Heart right ventricle (tissue), 16 donors: ENCODE results near the gene NR2F6. TPM values are rescaled to one million over a fixed set of nuclear protein-coding genes. Genes with fewer than 3 reads are reported as not detected.
A peak's percentile ranks its signal among the peaks of the same experiment; 100 is the strongest.

Source experiments
- ATAC-seq, 8 donors: fragments of 200-7000 bp; cut with Tn5 transposase; one replicate each; pipeline ENCODE4 v1.9.1; 2020; ENCODE audit warnings: mild to moderate bottlenecking in 8 of 8, moderate library complexity in 8 of 8, moderate number of reproducible peaks in 1 of 8
- DNase-seq, 2 donors: peaks; one replicate each; pipeline ENCODE4 v3.0.0-alpha.2; 2020
- H3K27ac ChIP-seq, 10 donors: fragments of 200-600 bp; sonication (generic) in 2 of 10; one replicate each; pipeline versions ENCODE4 v1.5.0 to v1.8.0; 2020 to 2022; ENCODE audit warnings: mild to moderate bottlenecking in 3 of 10
- H3K27me3 ChIP-seq, 7 donors: fragments of 200-600 bp; one replicate each; pipeline ENCODE4 v1.8.0; 2021 to 2022; ENCODE audit warnings: mild to moderate bottlenecking in 2 of 7
- H3K36me3 ChIP-seq, 9 donors: fragments of 200-600 bp; sonication (generic) in 1 of 9; one replicate each; pipeline versions ENCODE4 v1.5.0 to v1.8.0; 2020 to 2022; ENCODE audit warnings: mild to moderate bottlenecking in 2 of 9
- H3K4me1 ChIP-seq, 9 donors: fragments of 200-600 bp; sonication (generic) in 1 of 9; one replicate each; pipeline versions ENCODE4 v1.5.0 to v1.8.0; 2020 to 2022; ENCODE audit warnings: mild to moderate bottlenecking in 4 of 9
- H3K4me3 ChIP-seq, 10 donors: fragments of 200-600 bp; sonication (generic) in 2 of 10; one replicate each; pipeline versions ENCODE4 v1.5.0 to v1.8.0; 2020 to 2022; ENCODE audit warnings: mild to moderate bottlenecking in 7 of 10, moderate library complexity in 2 of 10
- H3K9me3 ChIP-seq, 11 donors: fragments of 200-600 bp in 10 of 11; sonication (generic) in 2 of 11; one replicate each; pipeline versions ENCODE4 v1.5.0 to v1.8.0; 2013 to 2022; ENCODE audit warnings: mild to moderate bottlenecking in 2 of 11, control low read depth in 1 of 11, moderate library complexity in 1 of 11
- WGBS, 2 donors: extraction: QIAGEN DNeasy Blood & Tissue Kit; methylation state at CpG; one replicate each; pipeline ENCODE4 v1.1.7; 2013; ENCODE audit warnings: inconsistent platforms in 1 of 2; 5-methylcytosine and 5-hydroxymethylcytosine counted together
- intact Hi-C, 10 donors: fragments of 100-400 bp; cut with DNase I; formaldehyde crosslinking; loops; one replicate each; pipeline versions ENCODE4 v1.11.1 to v1.14.2; 2022
- polyA plus RNA-seq, 2 donors: library from polyadenylated mRNA; stranded (reverse); fragments of 200-250 nt; gene quantifications; one replicate each; pipeline ENCODE4 v1.2.3, GENCODE V29; 2013
- total RNA-seq, 10 donors: library from RNA; stranded (reverse); fragmentation: NEBNext Ultra II Directional in 3 of 10; extraction: Animal tissue kit (Norgen Biotek cat#: 25700) in 3 of 10; gene quantifications; one replicate each; pipeline versions ENCODE4 v1.2.1 to v1.2.4, GENCODE V29; 2021 to 2023
- TF ChIP-seq, protein P1 (sequence below), 9 donors: fragments of 200-600 bp; sonication (generic) in 2 of 9; IDR thresholded peaks; one replicate each; pipeline versions ENCODE4 v1.5.0 to v1.8.0; 2021 to 2022; ENCODE audit warnings: antibody characterized with exemption in 9 of 9, mild to moderate bottlenecking in 5 of 9, moderate library complexity in 1 of 9
- donor health status: Arrhythmogenic right ventricular cardiomyopathy.
- donor health status: ischemic (EF 13 %, LVEDD 7.1; RV severe dilation, severe dysfunction).
- donor health status: healthy with polysubstance abuse.
- donor health status: DM: no; HTN: yes; CAD: no.
- donor health status: DM: no; HTN: no; CAD: no.
- donor health status: ischemic (EF 25% LVEDD 6.9; RV normal size, moderate dysfunction).
- donor health status: ischemic (EF 25% LVEDD 5.7; RV mildly dilated, moderate dysfunction).
- donor health status: healthy.
- donor health status: DM: yes; HTN: yes; CAD: no.
- donor health status: Ischemic cardiomyopathy.
- donor health status: ischemic (EF 35%, LVEDD 5.7; RV mildly dilated, moderate dysfunction).
- donor health status: nonischemic (EF 11% LVEDD 7.7; RV severe dilation, severe dysfunction).
- donor health status: DM: yes; HTN: yes; CAD: no.
- donor health status: PGD.
- donor health status: ischemic (EF 29% LVEDD 5.4; RV normal size, mild dysfunction).
- donor health status: nonischemic (EF 23%, LVEDD 6.1; RV moderate dilation, normal function).

Gene NR2F6
- total and polyA plus RNA-seq, 12 donors = 32.0 to 79.7 (median 42.2) TPM

DNA sequence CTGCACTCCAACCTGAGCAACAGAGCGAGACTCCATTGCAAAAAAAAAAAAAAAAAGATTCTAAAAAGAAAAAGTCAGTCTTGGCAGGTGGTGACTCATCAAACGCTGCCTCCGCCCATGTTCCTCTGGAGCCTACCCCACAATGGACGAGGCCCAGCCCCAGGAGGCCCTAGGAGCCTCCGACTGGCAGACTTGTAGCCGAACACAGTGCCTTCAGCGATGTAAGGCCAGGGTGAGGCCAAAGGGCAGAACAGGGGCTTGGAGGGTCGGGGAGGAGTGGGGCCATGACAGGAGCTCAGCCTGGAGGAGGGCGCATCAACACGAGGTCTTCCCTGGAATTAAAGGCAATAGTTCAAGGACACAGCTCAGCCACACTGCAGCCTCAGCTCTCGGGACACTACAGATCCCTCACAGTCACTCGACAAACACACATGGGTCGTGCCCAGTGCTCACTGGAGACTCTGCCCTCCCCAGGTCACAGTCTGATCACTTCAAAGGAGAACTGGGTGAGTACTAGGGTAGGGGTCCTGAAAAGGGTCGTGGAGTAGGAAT is 25.4 kb downstream of the NR2F6 start:
- peaks cover 0 to 39% (median 16%) of the 10 kb centered on the region in 9 donors for H3K36me3 ChIP-seq
- no peaks in the 10 kb centered on the region for H3K27me3 ChIP-seq
- ATAC-seq (peak in 1 of 8 donors; percentile 43), DNase-seq (no peak)
- TF ChIP-seq, protein P1, sequence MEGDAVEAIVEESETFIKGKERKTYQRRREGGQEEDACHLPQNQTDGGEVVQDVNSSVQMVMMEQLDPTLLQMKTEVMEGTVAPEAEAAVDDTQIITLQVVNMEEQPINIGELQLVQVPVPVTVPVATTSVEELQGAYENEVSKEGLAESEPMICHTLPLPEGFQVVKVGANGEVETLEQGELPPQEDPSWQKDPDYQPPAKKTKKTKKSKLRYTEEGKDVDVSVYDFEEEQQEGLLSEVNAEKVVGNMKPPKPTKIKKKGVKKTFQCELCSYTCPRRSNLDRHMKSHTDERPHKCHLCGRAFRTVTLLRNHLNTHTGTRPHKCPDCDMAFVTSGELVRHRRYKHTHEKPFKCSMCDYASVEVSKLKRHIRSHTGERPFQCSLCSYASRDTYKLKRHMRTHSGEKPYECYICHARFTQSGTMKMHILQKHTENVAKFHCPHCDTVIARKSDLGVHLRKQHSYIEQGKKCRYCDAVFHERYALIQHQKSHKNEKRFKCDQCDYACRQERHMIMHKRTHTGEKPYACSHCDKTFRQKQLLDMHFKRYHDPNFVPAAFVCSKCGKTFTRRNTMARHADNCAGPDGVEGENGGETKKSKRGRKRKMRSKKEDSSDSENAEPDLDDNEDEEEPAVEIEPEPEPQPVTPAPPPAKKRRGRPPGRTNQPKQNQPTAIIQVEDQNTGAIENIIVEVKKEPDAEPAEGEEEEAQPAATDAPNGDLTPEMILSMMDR (IDR thresholded peaks at IDR 0.05) = no peak
- H3K9me3 ChIP-seq = no peaks in the 10 kb centered on the region
- peaks cover 0 to 17% (median 7%) of the 10 kb centered on the region in 9 donors for H3K4me1 ChIP-seq
- no peak overlapping the region for H3K4me3 ChIP-seq
- 52 to 53% methylated on average over 14 of the region's 14 CpGs for WGBS, 2 donors
- H3K27ac ChIP-seq = no peak overlapping the region
- intact Hi-C loops = loop anchor here in 1 of 10 donors (10.0 kb wide), 1 partner anchor 145 kb away; the partner anchor contains the start of genes HAUS8 and MYO9B

GRCh38 chr19:17219286-17219685 is 26.4 kb downstream of the NR2F6 start:
- H3K27ac ChIP-seq = no peak overlapping the region
- TF ChIP-seq, protein P1 (IDR thresholded peaks at IDR 0.05) = no peak
- H3K9me3 ChIP-seq = no peaks in the 10 kb centered on the region
- peaks cover 0 to 24% (median 13%) of the 10 kb centered on the region in 9 donors for H3K4me1 ChIP-seq
- DNase-seq = no peak
- no peaks in the 10 kb centered on the region for H3K27me3 ChIP-seq
- WGBS, 2 donors = 98 to 99% methylated on average over 8 of the region's 8 CpGs
- H3K4me3 ChIP-seq = no peak overlapping the region
- H3K36me3 ChIP-seq = peaks cover 0 to 39% (median 16%) of the 10 kb centered on the region in 9 donors
- intact Hi-C loops = loop anchor here in 1 of 10 donors (10.0 kb wide), 1 partner anchor 66 kb away; the partner anchor contains the start of gene ANKLE1
- no peak for ATAC-seq

DNA sequence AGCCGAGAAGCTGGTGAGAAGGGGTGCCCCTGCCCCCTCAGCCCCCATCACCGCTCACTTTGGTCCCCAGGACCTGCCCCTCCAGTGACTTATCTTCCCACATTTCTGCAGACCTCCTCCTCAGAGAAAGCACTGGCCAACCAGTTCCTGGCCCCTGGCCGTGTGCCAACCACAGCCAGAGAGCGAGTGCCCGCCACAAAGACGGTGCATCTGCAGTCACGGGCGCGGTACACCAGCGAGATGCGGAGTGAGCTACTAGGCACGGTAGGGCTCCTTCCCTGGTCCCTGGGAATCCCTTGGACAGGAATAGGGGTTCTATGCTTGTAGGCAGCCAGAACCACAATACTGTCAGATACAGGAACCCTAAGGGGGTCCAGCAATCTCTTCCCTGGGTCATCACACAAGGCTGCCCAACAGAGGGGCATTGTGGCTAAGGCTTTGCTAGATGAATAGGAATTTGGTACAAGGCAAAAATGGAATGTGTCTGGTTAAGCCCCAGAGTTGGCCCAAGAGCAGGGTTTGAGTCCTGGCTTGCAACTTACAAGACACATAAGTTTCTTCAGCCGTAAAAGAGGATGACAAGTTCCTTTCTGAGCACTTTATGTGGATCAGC is 29.6 kb downstream of the NR2F6 start:
- Histone ChIP-seq H3K9me3 (no peaks in the 10 kb centered on the region), H3K4me1 (peaks cover 0 to 21% (median 13%) of the 10 kb centered on the region in 9 donors), H3K36me3 (peaks cover 0 to 65% (median 32%) of the 10 kb centered on the region in 9 donors), H3K27ac (peak overlapping the region in 8 of 10 donors; percentile 89 to 97 (median 94)), H3K4me3 (peak overlapping the region in 7 of 10 donors; percentile 59 to 80 (median 71)), H3K27me3 (no peaks in the 10 kb centered on the region)
- TF ChIP-seq, protein P1 (IDR thresholded peaks at IDR 0.05) = no peak
- intact Hi-C loops = loop anchor here in 1 of 10 donors (10.0 kb wide), 1 partner anchor 69 kb away; the partner anchor contains the start of gene ANKLE1
- DNase-seq (no peak), ATAC-seq (no peak)
- WGBS, 2 donors = 86 to 93% methylated on average over 13 of the region's 13 CpGs

- Histone ChIP-seq H3K27ac (peak within 1 kb of the TSS; percentile 80 to 97 (median 94)), H3K4me3 (peak within 1 kb of the TSS; percentile 47 to 80 (median 64)), H3K4me1 (peaks cover 0 to 21% (median 13%) of the 10 kb centered on the region in 9 donors), H3K27me3 (no peaks in the 10 kb centered on the region), H3K36me3 (peaks cover 0 to 74% (median 40%) of the 10 kb centered on the region in 9 donors), H3K9me3 (no peaks in the 10 kb centered on the region)
- TF ChIP-seq, protein P1 (IDR thresholded peaks at IDR 0.05) = no peak
- peak; percentile 90 to 92 for DNase-seq
- peak; percentile 93 to 98 (median 96) for ATAC-seq
- whole genome bisulfite sequencing, 2 donors = 3 to 4% methylated on average over 56 of the region's 56 CpGs
- intact Hi-C loops = loop anchor here in 1 of 10 donors (10.0 kb wide), 1 partner anchor 69 kb away; the partner anchor contains the start of gene ANKLE1
Observed at GRCh38 chr19:17215127-17215971, 30.4 kb downstream of the NR2F6 start, which contains the start of gene USE1. USE1 (plus strand) TSS chr19:17215357; CDS start chr19:17215406, 49 bp downstream.
